ENCODE data around the gene GRIN3B.

DNA sequence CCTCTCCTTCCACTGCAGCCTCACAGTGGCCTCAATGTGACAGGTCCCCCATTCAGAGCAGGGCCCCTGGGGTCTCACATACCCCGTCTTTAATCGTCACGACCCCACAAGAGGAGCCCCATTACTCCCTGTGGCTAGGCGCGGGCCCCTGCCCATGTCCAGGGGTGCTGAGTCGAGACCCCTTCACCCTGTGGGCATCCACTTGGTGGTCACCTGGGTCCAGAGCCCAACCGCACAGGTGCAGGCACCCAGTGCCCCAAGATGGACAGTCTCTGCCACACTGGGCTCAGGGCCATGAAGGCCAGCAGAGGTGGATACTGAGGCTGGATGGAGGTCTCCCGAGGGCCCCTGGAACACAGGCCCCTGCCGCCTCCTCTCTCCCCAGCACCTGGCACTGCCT is 17.7 kb downstream of the GRIN3B start:
- TF ChIP-seq CTCF (IDR thresholded peaks at IDR 0.05) = no peak
- no peak for TF ChIP-seq EZH2 (IDR thresholded peaks at IDR 0.05; ENCODE audit: borderline replicate concordance, insufficient read depth, low read depth, low read length, poor library complexity, severe bottlenecking)

Measured in B cell (primary cell).